Stimulated activated CD4-positive, alpha-beta T cell treated with anti-CD3 and anti-CD28 coated beads, Interleukin-2, amount 100 ng/mL, for 4 hours (primary cell): Measurements from ENCODE around the gene SREK1.
"Not testable (repeated sequence)": the region's sequence is repeated elsewhere in the genome, so short reads cannot be mapped to it uniquely, and the experiment has no call there.

Source experiments
- DNase-seq: peaks from one replicate; pipeline ENCODE4 v3.0.0-alpha.2; 2020; ENCODE audit warnings: low read depth

SREK1 gene

GRCh38 chr5:66222896-66223295 lies 78.8 kb downstream of the SREK1 start:
- DNase-seq, result not testable (repeated sequence)

GRCh38 chr5:66223637-66224036 lies 79.5 kb downstream of the SREK1 start:
- DNase-seq, result no peak

- no peak for DNase-seq
Observed at GRCh38 chr5:66224274-66224673, 80.2 kb downstream of the SREK1 start.

DNA sequence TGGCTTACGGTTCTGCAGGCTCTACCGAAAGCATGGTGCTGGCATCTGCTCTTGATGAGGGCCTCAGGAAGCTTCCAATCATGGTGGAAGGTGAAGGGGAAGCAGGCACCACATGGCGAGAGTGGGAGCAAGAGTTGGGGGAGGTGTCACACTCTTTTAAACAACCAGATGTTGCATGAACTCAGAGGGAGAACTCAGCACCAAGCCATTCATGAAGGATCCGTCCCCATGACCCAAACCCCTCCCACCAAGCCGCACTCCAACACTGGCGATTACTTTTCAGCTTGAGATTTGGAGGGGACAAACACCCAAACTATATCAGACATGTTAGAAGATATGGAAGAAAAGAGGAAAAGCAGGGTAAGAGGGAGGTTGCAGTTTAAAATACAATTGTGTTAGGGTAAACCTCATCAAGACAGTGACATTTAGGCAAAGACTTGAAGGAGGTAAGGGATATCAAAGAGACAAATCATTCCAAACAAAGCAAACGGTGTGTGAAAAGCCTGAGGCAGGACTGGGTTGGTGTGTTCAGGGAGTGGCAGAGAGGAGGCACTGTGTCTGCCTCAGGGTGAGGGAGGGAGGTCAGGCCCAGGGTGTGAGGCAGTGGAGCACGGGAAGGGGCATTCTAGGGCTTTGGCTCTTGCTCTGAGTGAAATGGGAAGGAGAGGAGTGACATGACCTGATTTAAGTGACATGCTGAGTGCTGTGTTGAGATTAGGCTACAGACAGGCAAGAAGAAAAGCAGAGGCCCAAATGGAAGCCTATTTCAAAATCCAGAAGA lies 80.9 kb downstream of the SREK1 start:
- no peak for DNase-seq

DNA sequence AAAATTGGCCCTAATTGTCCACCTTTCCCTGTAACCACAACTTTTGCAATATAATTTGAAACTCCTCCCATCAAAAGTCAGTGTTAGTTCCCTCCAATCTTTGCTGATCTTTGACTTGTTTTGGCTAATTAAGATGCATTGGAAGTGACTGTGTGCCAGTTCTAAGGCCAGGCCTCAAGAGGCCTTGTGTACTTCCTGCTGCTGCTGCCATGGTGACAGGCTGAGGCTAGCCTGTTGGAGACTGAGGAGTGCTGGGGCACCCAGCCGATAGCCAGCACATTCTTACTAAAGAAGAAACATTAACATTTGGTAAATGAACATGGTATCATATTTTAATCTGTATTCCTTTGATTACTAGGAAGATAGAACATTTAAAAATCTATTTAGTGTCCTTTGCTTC lies 86.5 kb downstream of the SREK1 start:
- no peak for DNase-seq

DNA sequence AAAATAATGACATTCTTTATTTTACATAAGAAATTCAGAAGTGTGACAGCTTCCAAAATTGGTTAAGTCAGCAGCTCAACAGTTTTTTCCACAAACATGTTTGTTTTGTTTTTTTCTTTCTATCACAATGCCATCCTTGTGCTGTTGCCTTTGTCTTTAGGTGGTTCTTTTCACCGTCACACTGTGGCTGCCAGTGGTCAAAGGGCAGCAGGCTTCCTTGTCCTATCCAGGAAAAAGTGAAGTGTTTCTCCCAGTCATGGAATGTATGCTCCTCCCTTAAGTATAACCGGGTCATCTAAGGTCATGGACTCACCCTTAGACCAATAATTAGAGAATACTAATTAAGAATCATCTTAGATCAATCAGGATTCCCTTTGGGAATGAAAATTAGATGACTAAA lies 87.4 kb downstream of the SREK1 start:
- DNase-seq, result no peak

DNA sequence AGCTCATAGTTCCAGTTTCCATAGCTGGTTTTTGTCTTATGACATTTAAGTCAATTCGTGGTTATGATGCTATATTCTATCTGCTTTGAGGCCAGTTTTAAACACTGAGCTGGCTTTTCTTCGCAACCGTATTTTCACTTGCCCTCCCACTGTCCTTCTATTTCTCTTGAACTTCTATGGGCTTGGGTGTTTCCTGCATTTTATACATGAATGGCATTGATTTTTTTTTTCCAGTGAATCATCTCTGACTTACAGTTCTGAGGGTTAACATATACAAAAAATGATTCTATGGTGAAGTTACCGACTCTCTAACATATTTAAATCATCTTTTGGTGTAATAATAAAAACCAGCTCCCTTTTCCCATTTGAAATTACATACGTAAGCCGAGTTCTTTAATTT lies 88.2 kb downstream of the SREK1 start:
- no peak for DNase-seq

DNA sequence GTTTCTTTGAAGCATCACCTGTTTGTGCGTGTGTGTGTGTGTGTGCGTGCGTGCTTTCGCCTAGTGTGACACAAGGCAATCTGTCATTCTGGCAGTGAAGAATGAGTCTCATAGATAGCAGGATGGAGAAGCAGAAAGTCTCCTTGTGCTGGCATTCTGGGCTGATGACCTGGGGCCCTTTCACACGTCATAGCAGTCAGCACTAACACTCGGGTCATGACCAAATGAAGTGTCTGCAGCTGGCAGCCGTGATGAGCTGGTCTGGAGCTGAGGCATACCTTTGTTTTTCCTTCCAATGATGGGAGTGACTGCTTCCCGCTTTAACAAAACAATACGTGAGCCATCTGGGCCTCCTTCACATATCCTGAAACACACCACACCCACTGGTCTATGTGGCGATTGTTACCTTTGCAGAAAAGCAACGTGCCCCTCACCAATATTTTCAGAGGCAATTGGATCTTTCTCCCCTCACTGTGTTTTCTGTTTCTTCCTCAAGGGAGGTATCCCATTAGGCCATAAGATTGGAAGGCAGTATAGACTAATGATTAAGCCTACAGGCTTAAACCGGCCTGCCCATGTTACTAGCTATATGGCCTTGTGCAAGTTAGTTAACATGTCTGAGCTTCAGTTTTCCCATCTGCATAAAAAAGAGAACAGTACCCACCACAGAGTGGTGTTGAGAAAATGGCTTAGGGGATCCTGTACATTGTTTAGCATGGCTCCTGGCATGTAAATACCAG lies 88.8 kb downstream of the SREK1 start:
- no peak for DNase-seq
